ENCODE data around the gene PROCA1. TPM values are rescaled to one million over a fixed set of nuclear protein-coding genes. Genes with fewer than 3 reads are reported as not detected.

Gene PROCA1
- total and polyA plus RNA-seq, 9 donors = 2.7 to 6.7 (median 5.0) TPM

DNA sequence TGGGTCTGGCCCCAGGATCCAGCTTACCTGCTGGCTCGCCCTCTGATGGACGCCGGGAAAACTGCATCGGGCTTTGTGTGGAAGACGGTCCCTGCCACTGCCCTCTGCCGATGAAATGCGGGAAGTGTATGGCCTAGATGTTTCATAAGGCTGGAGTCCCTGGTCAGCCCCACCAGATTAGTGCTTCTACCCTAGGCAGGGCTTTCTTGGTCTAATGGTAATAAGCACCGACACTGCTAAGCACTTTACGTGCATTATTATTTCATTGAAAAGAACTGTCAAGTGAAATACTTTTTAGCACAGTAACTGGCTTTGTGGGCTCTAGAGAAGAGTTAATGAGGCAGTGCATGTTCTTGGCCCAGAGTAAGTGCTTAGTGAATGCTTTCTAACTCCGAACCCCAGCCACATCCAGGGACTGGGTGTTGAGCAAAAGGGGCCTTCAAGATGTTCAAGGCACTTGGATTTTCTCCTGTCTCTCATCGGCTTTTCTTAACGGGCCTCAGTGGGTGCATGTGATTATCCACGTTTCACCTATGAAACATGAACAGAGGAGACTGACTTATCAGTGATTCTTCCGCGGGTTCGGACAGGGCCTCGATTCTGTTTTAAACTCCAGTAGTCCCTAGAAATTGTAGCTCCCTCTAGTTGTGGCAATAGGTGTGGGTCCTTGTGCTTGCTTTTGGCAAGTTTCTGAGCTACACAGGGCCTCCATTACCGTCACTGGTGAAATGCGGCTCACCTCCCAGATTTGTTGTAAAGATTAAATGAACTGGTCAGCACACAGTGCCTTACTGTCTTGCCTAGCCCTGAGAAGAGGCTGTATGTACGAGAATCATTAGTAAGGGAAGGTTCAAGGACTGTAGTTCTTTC lies 38.7 kb upstream of the PROCA1 start:
- TF ChIP-seq CTCF (IDR thresholded peaks at IDR 0.05) (peak; percentile 97 to 99 (median 98)), EP300 (IDR thresholded peaks at IDR 0.05) (no peak)
- Histone ChIP-seq H3K27me3 (no peaks in the 10 kb centered on the region), H3K36me3 (no peaks in the 10 kb centered on the region), H3K27ac (no peak overlapping the region), H3K4me3 (no peak overlapping the region), H3K9me3 (no peaks in the 10 kb centered on the region), H3K4me1 (ENCODE audit: insufficient read depth) (peaks cover 8% of the 10 kb centered on the region)
- intact Hi-C loops (cut with DNase I) = loop anchor here in 2 of 4 donors (2.0 to 10.0 kb wide), 2 partner anchors 24 to 154 kb away; partner anchors contain the start of genes DHRS13 (in 1 of the 2) and TLCD1 (in 1 of the 2)
- peak; percentile 89 to 95 (median 93) for DNase-seq
- 25 to 31% (median 27%) methylated on average over 20 of the region's 20 CpGs for WGBS, 3 donors

DNA sequence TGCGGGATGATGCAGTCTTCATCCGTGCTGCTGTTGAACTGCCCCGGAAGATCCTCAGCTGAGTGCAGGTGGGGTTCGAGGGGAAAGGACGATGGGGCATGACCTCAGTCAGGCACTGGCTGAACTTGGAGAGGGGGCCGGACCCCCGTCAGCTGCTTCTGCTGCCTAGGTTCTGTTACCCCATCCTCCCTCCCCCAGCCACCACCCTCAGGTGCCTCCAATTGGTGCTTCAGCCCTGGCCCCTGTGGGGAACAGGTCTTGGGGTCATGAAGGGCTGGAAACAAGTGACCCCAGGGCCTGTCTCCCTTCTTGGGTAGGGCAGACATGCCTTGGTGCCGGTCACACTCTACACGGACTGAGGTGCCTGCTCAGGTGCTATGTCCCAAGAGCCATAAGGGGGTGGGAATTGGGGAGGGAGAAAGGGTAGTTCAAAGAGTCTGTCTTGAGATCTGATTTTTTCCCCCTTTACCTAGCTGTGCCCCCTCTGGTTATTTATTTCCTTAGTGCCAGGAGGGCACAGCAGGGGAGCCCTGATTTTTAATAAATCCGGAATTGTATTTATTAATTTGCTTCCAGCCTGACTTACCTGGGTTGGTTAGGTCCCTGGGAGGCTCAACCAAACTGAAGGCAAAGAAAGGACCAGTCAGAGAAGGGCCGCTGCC lies 38.0 kb upstream of the PROCA1 start:
- H3K27ac ChIP-seq = no peak overlapping the region

DNA sequence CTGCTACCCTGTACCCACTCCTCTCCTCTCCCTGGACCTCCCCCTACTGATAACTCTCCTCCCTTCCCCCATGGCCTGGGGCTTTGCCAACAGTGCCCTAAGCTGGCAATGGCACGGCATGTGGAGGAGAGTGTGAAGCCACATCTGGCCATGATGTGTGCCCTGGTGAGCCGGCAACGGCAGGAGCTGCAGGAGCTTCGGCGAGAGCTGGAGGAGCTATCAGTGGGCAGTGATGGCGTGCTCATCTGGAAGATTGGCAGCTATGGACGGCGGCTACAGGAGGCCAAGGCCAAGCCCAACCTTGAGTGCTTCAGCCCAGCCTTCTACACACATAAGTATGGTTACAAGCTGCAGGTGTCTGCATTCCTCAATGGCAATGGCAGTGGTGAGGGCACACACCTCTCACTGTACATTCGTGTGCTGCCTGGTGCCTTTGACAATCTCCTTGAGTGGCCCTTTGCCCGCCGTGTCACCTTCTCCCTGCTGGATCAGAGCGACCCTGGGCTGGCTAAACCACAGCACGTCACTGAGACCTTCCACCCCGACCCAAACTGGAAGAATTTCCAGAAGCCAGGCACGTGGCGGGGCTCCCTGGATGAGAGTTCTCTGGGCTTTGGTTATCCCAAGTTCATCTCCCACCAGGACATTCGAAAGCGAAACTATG lies 37.3 kb upstream of the PROCA1 start:
- intact Hi-C loops (cut with DNase I) = no loop called here
- H3K27ac ChIP-seq = no peak overlapping the region
- peak in 3 of 5 donors; percentile 21 to 55 (median 32) for DNase-seq
- H3K27me3 ChIP-seq = no peaks in the 10 kb centered on the region
- H3K9me3 ChIP-seq = no peaks in the 10 kb centered on the region
- WGBS, 3 donors = 43 to 54% (median 47%) methylated on average over 18 of the region's 18 CpGs
- no peak for TF ChIP-seq EP300 (IDR thresholded peaks at IDR 0.05)
- H3K4me3 ChIP-seq = no peak overlapping the region
- peaks cover 12% of the 10 kb centered on the region for H3K4me1 ChIP-seq (ENCODE audit: insufficient read depth)
- H3K36me3 ChIP-seq = no peaks in the 10 kb centered on the region

More for the DNA sequence above, 38.0 kb upstream of the PROCA1 start:
- no peak overlapping the region for H3K4me3 ChIP-seq
- no peaks in the 10 kb centered on the region for H3K36me3 ChIP-seq
- no peaks in the 10 kb centered on the region for H3K9me3 ChIP-seq
- intact Hi-C loops (cut with DNase I) = loop anchor here in 2 of 4 donors (2.0 to 10.0 kb wide), 2 partner anchors 23 to 155 kb away; partner anchors contain the start of genes DHRS13 (in 1 of the 2) and TLCD1 (in 1 of the 2)
- H3K27me3 ChIP-seq = no peaks in the 10 kb centered on the region
- H3K4me1 ChIP-seq (ENCODE audit: insufficient read depth) = peaks cover 12% of the 10 kb centered on the region
- peak in 1 of 5 donors; percentile 37 for DNase-seq
- WGBS, 3 donors = 45 to 53% (median 46%) methylated on average over 11 of the region's 11 CpGs
- TF ChIP-seq CTCF (IDR thresholded peaks at IDR 0.05) (no peak), POLR2A (IDR thresholded peaks at IDR 0.05) (no peak), EP300 (IDR thresholded peaks at IDR 0.05) (no peak)

GRCh38 chr17:28747801-28748750 lies 36.4 kb upstream of the PROCA1 start:
- intact Hi-C loops (cut with DNase I) = no loop called here
- no peak overlapping the region for H3K27ac ChIP-seq

More at GRCh38 chr17:28747801-28748750, 36.4 kb upstream of the PROCA1 start:
- peak in 3 of 5 donors; percentile 20 to 37 (median 28) for DNase-seq
- Histone ChIP-seq H3K27me3 (no peaks in the 10 kb centered on the region), H3K4me1 (ENCODE audit: insufficient read depth) (peaks cover 12% of the 10 kb centered on the region), H3K36me3 (no peaks in the 10 kb centered on the region), H3K4me3 (no peak overlapping the region), H3K9me3 (no peaks in the 10 kb centered on the region)
- no peak for TF ChIP-seq POLR2A (IDR thresholded peaks at IDR 0.05)
- no peak for TF ChIP-seq CTCF (IDR thresholded peaks at IDR 0.05)
- no peak for TF ChIP-seq EP300 (IDR thresholded peaks at IDR 0.05)
- 85 to 90% (median 88%) methylated on average over 15 to 18 of the region's 18 CpGs for WGBS, 3 donors

All from ovary (tissue), 9 donors.